OCI-M2 (cell line): ENCODE measurements around the gene STOML2.

Experiments
- DNase-seq: peaks from one replicate; lab custom pipeline; 2025; ENCODE audit not compliant: unreplicated experiment; lab: John Stamatoyannopoulos, UW

STOML2 gene

DNA sequence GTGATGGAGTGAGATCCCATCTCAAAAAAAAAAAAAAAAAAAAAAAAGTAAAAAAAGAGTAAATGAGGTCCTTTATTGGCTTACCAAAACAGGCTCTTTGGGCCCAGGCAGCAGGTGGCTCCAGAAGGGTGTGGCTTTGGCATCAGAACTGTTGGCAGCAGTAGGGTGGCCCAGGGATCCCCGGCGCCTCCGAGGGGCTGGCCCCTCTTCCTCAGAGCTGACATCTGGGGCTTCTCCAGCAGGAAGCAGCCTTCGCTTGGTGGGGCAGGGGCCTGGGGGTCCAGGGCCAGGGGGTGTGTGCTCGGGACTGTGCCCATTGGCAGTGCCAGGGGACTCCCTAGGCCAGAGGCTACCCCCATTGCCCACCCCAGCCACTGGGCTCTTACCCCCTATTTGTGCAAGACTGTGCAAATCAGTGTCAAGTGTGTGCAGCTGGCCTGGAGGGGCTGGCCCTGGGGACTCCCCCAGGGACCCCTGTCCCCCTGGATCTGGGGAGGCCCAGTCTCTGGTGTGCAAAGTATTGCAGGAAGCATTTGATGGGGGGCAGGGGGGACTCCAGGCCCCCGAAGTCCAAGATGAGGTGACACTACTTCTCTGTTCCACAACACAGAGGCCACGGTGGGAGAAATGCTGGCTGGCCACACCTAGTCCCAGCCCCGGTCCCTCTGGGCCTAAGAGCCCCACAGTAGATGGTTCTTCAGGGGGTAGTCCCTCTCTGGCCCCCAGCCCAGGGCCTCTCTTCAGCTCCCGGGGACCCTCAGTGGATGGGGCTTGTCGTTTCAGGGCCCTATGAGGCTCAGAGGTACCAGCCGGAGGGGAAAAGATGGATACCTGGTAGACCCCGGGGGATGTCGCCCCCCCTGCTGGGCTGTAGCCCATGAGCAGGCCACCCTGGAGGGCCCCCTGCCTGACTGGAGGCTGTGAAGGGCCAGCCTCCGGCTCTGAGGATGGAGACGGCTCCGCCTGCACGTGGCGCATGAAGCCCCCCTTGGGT lies 4.7 kb upstream of the STOML2 start:
- no peak for DNase-seq

- no peak for DNase-seq
Measured at GRCh38 chr9:35106343-35106730, 3.4 kb upstream of the STOML2 start.

DNA sequence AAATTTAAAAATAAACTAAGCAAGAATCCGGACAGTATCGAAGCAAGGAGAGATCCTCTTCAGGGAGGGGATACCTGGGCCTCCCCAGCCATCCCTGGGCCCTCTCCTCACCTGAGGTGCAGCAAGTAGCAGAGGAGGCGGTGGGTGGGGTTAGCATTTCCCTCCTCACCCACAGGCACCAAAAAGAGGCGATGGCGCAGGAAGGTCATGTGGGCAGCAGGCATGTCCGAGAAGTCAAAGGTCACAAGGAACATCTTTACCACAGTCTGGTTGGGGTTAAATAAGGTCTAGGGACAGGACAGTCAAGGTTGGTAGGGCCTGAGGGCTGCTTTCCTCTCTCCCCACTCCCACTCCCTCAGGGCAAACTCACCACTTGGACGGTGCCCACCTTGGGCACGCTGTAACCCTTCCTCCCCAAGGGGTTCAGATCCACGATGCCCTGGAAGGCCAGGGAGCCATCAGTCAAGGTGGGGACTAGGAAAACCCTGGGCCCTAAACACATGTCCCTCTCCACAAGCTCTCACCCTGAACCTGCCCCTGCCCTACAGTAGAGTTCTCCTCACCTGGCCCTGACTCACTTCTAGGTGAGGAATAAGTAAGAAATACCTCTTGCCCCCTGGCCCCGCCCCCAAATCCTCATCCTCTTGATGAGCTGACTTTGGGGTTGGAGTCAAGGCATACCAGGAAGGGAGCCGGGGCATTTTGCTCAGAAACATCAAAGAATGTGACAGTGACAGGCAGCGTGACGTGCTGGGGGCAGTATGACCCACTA lies 2.8 kb upstream of the STOML2 start:
- no peak for DNase-seq

GRCh38 chr9:35105126-35105525 lies 2.2 kb upstream of the STOML2 start:
- DNase-seq: no peak

DNA sequence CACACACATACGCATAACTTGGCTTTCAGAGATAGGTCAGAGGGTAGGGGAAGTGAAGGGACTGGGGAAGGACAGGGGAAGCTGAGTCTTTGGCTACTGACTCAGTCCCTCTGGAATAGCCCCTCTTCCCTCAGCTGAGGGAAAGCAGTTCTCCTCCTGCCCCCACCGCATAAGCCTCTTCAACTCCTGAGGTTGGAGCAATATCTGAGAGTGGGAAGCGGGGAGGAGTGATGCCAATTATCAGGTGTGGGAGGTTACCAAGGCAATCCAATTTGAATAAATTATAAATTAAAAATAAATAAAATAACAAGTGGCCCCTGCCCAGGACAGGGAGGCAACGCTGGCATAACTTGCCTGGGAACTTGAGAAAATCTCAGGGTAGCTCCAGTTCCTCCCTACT lies 1.7 kb upstream of the STOML2 start:
- no peak for DNase-seq

- DNase-seq: no peak
Measured at GRCh38 chr9:35103660-35104191, 795 bp upstream of the STOML2 start.

DNA sequence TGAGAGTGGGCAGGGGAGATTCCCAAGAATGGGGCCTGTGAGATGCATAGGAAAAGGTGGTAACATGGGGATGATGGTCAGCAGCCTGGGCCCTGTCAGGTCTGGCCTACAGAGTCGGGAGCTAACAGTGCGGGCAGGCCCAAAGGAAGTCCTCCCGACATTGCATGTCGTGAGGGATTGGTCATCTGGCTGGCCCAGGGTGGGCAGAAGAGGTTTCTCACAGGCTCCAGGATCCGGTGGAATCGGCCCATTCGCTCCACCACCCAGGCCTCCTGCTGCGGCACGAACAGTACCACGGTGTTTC lies 514 bp downstream of the STOML2 start:
- no peak for DNase-seq

DNA sequence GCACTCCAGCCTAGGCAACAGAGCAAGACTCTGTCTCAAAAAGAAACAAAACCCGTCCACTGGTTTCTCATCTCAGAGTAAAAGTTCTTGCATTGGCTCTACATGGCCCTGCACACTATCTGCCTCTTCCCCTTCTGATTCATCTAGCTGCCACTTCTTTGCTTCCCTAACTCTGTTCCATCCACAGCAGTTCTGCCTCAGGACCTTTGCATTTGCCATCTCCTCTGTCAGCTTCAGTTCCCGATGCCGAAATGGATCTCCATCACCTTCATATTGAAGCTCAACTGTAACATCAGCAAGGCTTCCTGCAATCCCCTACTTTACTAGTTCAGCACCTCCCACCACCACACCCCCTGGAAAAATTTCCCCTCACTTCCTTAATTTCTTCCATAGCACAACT lies 5.4 kb downstream of the STOML2 start:
- DNase-seq: no peak

DNA sequence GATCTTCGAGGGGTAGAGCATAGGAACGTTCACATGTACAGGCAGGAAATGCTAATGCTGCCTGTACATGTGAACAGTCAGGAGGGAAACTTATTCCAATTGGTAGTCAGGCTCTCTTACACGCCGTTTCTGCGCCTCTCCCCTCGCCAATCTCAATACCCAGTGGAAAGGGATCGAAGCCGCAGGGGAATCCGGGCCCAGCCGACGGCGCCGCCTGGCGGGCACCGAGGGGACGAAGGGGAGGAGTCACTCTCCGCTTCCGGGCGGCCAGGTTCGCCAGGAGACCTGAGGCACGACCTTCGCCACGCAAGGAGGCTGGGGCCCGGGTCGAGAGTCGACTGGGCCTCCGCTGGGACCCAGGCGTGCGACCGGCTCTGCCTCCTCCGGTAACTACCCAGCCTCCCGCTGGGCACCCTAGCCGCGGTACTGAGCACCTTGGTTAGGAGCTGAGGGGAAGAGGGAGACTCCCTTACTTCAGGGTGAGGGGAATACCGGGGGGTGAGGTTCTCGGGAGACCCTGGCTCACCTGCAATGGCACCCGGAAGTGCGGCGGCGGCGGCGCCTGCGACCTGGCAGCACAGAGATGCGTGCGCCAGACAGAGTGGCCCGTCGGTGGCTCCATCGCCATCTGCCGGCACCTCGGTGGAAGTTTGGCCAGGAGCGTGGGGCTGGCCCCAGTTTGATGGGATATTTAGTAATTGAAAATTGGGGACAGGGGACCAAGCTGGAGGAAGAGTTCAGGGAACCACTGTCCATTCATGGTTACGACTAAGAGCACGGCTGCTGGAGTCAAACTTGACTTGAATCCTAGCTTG lies 6.7 kb downstream of the STOML2 start, which contains the start of gene PIGO:
Gene PIGO, minus strand, starts transcription at position 557 of the 815 bp plus-strand sequence. CDS start 1,026 bp downstream, outside the sequence.
- DNase-seq: peak; percentile 46

DNA sequence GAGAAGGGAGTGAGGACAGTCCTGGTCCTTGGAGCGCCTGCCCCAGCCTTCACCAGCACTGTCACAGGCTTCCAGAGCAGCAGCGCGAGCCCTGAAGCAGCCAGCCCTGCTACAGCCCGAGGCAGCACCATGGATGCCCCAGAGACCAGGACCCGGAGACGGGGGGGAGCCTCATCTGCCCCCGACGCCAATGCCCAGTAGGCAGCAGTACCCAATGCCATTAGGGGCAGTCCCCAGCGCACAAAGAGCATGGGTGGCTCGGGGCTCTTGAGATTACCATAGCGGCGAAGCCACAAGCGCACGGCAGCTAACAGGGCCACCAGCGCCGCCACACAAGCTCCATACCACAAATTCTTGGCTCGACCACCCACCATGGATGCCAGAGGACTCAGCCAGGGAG lies 11.4 kb downstream of the STOML2 start:
- no peak for DNase-seq

GRCh38 chr9:35089434-35089833 lies 13.5 kb downstream of the STOML2 start:
- no peak for DNase-seq

- no peak for DNase-seq
Measured at GRCh38 chr9:35085078-35085477, 17.9 kb downstream of the STOML2 start.

- DNase-seq: peak; percentile 35
Measured at GRCh38 chr9:35079426-35080341, 23.2 kb downstream of the STOML2 start, which contains the start of gene FANCG. Gene FANCG (minus strand): TSS chr9:35079942. CDS start chr9:35079524, 418 bp downstream.

DNA sequence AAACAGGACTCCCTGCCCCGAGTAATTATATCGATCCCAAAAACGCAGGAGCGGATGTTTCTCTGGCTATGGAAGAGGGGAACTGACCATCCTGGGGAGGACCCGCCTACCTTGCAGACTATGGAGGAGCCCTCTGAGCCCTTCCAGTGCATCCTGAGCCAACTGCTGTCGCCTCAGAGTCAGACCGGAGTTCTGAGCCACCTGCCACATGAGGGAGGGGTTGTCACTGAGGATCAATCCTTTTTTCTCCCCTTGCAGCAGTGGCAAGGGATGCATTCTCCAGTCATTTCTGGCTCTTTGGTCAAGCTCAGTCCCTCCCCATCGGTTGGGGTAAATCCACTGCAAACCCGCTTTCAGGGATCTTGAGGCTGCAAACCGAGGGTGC lies 23.9 kb downstream of the STOML2 start:
- no peak for DNase-seq

DNA sequence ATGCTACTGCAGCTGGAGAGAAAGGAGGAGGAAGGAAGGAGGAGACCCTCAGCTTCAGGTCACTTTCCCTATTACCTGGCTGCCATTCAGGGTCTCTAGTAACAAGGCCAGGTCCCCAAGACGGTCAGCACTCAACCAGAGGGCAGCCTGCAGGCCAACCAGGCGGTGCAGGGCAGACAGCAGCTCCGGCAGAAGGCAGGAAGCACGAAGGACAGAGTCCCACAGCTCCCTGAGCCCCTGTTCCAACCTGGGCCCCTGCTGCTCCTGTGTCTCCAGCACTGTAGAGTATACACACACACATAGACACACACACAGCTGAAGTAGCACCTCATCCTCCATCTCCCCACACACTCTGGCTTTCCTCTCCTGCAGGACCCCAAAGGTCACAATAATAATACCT lies 24.9 kb downstream of the STOML2 start:
- DNase-seq: no peak

DNA sequence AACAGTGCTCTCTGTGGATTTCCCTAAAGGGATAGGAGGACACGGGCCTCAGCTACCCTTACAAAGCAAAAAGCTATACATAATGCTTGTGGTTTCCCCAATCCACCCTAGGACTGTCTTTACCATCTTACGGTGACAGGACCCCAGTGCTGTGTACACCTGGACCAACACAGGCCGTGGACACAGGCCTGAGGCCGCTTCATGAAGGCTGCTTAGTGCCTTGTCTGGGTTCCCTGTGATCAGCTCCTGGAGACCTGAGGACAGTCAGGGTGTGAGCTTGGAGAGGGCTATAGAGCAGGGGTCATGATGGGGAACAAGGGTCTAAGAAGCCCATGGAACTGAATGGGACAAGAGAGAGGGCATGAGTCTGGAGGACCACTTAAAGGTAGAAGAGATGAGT lies 26.1 kb downstream of the STOML2 start:
- DNase-seq: no peak

DNA sequence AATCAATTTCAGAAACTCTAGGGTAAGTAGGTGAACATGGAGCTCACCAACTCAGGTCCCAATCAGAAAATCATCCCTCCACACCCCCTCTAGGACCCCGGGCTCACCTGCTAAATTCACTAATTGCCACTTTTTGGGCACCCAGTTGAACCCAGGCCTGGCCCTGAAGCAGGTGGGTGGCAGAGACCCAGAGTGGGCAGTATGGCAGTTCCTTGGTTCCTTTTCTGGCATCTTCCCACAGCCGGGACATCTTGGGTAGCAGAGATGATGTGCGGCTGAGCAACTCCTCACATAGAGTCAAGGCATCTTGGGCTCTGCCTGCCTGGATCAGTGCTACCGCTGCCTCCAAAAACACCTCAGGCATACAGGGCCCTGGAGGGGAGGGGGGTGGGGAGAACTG lies 27.6 kb downstream of the STOML2 start:
- no peak for DNase-seq

DNA sequence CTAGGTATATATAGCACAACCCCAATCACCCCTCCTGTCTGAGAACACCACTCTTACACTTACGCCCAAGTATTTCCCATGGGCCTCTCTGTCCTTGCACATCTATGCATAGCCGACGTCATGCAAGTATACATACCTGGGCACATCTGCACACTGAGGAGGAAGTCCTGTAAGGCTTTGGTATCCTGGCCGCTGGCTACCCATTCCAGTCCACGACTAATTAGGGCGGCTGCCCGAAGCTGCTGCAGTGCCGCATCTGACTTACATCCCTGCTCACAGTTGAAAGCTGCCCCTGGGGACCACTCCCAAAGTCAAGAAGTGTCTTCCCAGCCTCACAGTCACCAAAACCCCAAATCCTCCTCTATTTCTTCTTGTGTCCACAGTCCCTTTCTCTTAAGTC lies 28.1 kb downstream of the STOML2 start:
- no peak for DNase-seq

- no peak for DNase-seq
Measured at GRCh38 chr9:35074141-35074540, 28.8 kb downstream of the STOML2 start.

- DNase-seq: no peak
Measured at GRCh38 chr9:35073279-35073612, 29.7 kb downstream of the STOML2 start.
